ENCODE results near the gene MBD2. TPM values are rescaled to one million over a fixed set of nuclear protein-coding genes. Genes with fewer than 3 reads are reported as not detected.
"Not testable (repeated sequence)": the region's sequence is repeated elsewhere in the genome, so short reads cannot be mapped to it uniquely, and the experiment has no call there.

MBD2 gene
- polyA plus RNA-seq, 1 donor (not counting 4 experiments of a cell fraction or from before 2014, with no cell fraction given): 212 TPM

DNA sequence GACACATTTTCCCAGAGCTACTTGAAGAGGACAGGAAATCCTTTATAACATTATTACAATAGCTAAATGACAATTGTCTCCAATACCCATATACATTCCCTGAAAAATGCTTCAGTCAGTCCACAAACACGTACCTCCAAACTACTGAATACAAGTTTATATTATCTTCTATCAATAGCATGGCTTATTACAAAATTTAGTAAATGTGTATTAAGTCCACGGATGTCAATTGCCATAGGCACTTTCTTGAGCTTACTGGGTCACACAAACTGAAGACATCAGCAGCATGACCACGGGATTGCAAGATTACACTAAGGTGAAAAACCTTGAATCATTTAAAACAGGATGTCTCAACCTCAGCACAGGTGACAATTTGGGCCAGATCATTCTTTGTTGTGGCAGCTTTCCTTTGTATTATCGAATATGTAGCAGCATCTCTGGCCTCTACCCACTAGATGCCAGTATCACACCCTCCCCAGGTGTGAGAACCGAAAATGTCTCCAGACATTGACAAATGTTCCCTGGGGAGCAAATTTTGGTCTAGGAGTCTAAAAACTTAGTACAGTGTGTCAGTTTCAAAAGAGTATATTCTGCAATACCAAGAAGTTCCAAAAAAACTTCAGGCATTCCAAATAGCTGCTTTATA lies 1.4 kb downstream of the MBD2 start:
- peak overlapping the region; percentile 92 for H3K4me2 ChIP-seq (ENCODE audit: control insufficient read depth, extremely low read depth, insufficient read depth, low read depth, low read length)
- H3K4me1 ChIP-seq (ENCODE audit: control insufficient read depth, extremely low read depth, insufficient read depth, low read length): peaks cover 27% of the 10 kb centered on the region
- no peak for TF ChIP-seq EZH2 (IDR thresholded peaks at IDR 0.05; ENCODE audit: low read length)
- TF ChIP-seq, protein P1, sequence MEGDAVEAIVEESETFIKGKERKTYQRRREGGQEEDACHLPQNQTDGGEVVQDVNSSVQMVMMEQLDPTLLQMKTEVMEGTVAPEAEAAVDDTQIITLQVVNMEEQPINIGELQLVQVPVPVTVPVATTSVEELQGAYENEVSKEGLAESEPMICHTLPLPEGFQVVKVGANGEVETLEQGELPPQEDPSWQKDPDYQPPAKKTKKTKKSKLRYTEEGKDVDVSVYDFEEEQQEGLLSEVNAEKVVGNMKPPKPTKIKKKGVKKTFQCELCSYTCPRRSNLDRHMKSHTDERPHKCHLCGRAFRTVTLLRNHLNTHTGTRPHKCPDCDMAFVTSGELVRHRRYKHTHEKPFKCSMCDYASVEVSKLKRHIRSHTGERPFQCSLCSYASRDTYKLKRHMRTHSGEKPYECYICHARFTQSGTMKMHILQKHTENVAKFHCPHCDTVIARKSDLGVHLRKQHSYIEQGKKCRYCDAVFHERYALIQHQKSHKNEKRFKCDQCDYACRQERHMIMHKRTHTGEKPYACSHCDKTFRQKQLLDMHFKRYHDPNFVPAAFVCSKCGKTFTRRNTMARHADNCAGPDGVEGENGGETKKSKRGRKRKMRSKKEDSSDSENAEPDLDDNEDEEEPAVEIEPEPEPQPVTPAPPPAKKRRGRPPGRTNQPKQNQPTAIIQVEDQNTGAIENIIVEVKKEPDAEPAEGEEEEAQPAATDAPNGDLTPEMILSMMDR (optimal IDR thresholded peaks at IDR 0.05 in 1 of 3, IDR thresholded peaks at IDR 0.05 in 1 of 3, conservative IDR thresholded peaks at IDR 0.05 in 1 of 3; ENCODE audit: extremely low read depth in 1 of 3, insufficient read depth in 2 of 3, low read length in 3 of 3): peak; percentile 39 to 61 (median 45)
- H3K4me3 ChIP-seq (ENCODE audit: control insufficient read depth in 2 of 3, extremely low read depth in 1 of 3, insufficient read depth in 2 of 3, low read depth in 1 of 3, low read length in 3 of 3): peak overlapping the region; percentile 69 to 84 (median 78)
- peaks cover 20% of the 10 kb centered on the region for H4K20me1 ChIP-seq (ENCODE audit: control insufficient read depth, extremely low read depth, insufficient read depth, low read length)
- no peaks in the 10 kb centered on the region for H3K36me3 ChIP-seq (ENCODE audit: control insufficient read depth in 2 of 2, extremely low read depth in 1 of 2, insufficient read depth in 2 of 2, low read length in 2 of 2)
- no peaks in the 10 kb centered on the region for H3K9me3 ChIP-seq (ENCODE audit: control insufficient read depth, low read depth, low read length)
- dilution Hi-C loops (cut with MboI; ENCODE audit: extremely low pct_ligation_motif_present, low sequenced_read_pairs): no loop called here
- no peak overlapping the region for H2AFZ ChIP-seq (ENCODE audit: control insufficient read depth, low read length)
- peak overlapping the region; percentile 96 for H3K27ac ChIP-seq (ENCODE audit: control insufficient read depth, insufficient read depth, low read length)
- H3K79me2 ChIP-seq (ENCODE audit: control insufficient read depth, insufficient read depth, low read length): peaks cover 58% of the 10 kb centered on the region
- FAIRE-seq: no peak
- no peak for DNase-seq (ENCODE audit: low read depth, low spot score)
- H3K9ac ChIP-seq (ENCODE audit: control insufficient read depth, extremely low read depth, insufficient read depth, low read length): peak overlapping the region; percentile 85
- H3K9me1 ChIP-seq (ENCODE audit: control insufficient read depth, extremely low read depth, insufficient read depth, low read length): no peaks in the 10 kb centered on the region
- H3K27me3 ChIP-seq (ENCODE audit: control insufficient read depth, extremely low read depth, insufficient read depth, low read length): no peaks in the 10 kb centered on the region

DNA sequence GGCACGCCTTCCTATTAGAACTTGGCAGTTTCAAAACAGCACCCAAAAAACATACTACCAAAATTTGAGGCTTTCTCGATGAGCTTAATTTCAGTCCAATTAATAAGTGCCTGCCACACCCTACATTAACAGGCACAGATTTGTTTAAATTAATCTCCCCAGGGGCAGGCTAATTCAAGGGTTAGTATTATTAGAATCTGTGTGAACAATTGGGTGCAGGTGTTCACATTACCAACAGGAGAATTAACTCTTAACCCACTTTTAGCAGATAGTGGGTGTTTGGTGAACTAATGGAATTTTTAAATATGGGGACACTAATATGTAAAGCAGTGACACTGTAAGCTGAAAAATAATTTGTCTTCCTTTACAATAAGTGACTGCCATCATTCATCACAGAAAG lies 4.1 kb downstream of the MBD2 start:
- peaks cover 20% of the 10 kb centered on the region for H4K20me1 ChIP-seq (ENCODE audit: control insufficient read depth, extremely low read depth, insufficient read depth, low read length)
- H3K4me1 ChIP-seq (ENCODE audit: control insufficient read depth, extremely low read depth, insufficient read depth, low read length): peaks cover 27% of the 10 kb centered on the region
- H3K27me3 ChIP-seq (ENCODE audit: control insufficient read depth, extremely low read depth, insufficient read depth, low read length): no peaks in the 10 kb centered on the region
- H3K4me3 ChIP-seq (ENCODE audit: control insufficient read depth in 2 of 3, extremely low read depth in 1 of 3, insufficient read depth in 2 of 3, low read depth in 1 of 3, low read length in 3 of 3): no peak overlapping the region
- no peak overlapping the region for H3K9ac ChIP-seq (ENCODE audit: control insufficient read depth, extremely low read depth, insufficient read depth, low read length)
- FAIRE-seq (no peak), DNase-seq (ENCODE audit: low read depth, low spot score) (no peak)
- no peaks in the 10 kb centered on the region for H3K9me1 ChIP-seq (ENCODE audit: control insufficient read depth, extremely low read depth, insufficient read depth, low read length)
- no peak overlapping the region for H2AFZ ChIP-seq (ENCODE audit: control insufficient read depth, low read length)
- no peak overlapping the region for H3K27ac ChIP-seq (ENCODE audit: control insufficient read depth, insufficient read depth, low read length)
- TF ChIP-seq EZH2 (IDR thresholded peaks at IDR 0.05; ENCODE audit: low read length): no peak
- TF ChIP-seq, protein P1 (optimal IDR thresholded peaks at IDR 0.05 in 1 of 3, IDR thresholded peaks at IDR 0.05 in 1 of 3, conservative IDR thresholded peaks at IDR 0.05 in 1 of 3; ENCODE audit: extremely low read depth in 1 of 3, insufficient read depth in 2 of 3, low read length in 3 of 3): no peak
- peak overlapping the region; percentile 25 for H3K4me2 ChIP-seq (ENCODE audit: control insufficient read depth, extremely low read depth, insufficient read depth, low read depth, low read length)
- peaks cover 84% of the 10 kb centered on the region for H3K79me2 ChIP-seq (ENCODE audit: control insufficient read depth, insufficient read depth, low read length)
- no peaks in the 10 kb centered on the region for H3K9me3 ChIP-seq (ENCODE audit: control insufficient read depth, low read depth, low read length)
- H3K36me3 ChIP-seq (ENCODE audit: control insufficient read depth in 2 of 2, extremely low read depth in 1 of 2, insufficient read depth in 2 of 2, low read length in 2 of 2): no peaks in the 10 kb centered on the region
- dilution Hi-C loops (cut with MboI; ENCODE audit: extremely low pct_ligation_motif_present, low sequenced_read_pairs): no loop called here

DNA sequence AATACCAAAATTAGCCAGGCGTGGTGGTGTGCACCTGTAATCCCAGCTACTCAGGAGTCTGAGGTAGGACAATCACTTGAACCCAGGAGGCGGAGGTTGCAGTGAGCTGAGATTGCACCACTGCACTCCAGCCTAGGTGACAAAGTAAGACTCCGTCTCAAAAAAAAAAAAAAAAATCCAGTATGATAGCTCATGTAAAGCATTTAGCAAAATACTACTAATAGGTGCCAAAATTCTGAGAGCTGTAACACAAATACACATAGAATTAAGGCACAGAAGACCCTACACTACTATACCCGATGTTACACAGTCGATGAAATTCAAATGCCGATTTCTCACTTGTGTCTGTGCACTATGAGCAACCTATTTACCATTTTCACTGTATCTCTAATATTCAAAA lies 5.7 kb downstream of the MBD2 start:
- H3K4me2 ChIP-seq (ENCODE audit: control insufficient read depth, extremely low read depth, insufficient read depth, low read depth, low read length); H2AFZ ChIP-seq (ENCODE audit: control insufficient read depth, low read length); H3K9ac ChIP-seq (ENCODE audit: control insufficient read depth, extremely low read depth, insufficient read depth, low read length); H3K36me3 ChIP-seq (ENCODE audit: control insufficient read depth in 2 of 2, extremely low read depth in 1 of 2, insufficient read depth in 2 of 2, low read length in 2 of 2); H3K27me3 ChIP-seq (ENCODE audit: control insufficient read depth, extremely low read depth, insufficient read depth, low read length); H3K4me3 ChIP-seq (ENCODE audit: control insufficient read depth in 2 of 3, extremely low read depth in 1 of 3, insufficient read depth in 2 of 3, low read depth in 1 of 3, low read length in 3 of 3); DNase-seq (ENCODE audit: low read depth, low spot score); H3K9me1 ChIP-seq (ENCODE audit: control insufficient read depth, extremely low read depth, insufficient read depth, low read length); dilution Hi-C loops (cut with MboI; ENCODE audit: extremely low pct_ligation_motif_present, low sequenced_read_pairs); FAIRE-seq; H3K9me3 ChIP-seq (ENCODE audit: control insufficient read depth, low read depth, low read length); H3K27ac ChIP-seq (ENCODE audit: control insufficient read depth, insufficient read depth, low read length): not testable (repeated sequence)
- Histone ChIP-seq H3K79me2 (ENCODE audit: control insufficient read depth, insufficient read depth, low read length) (peaks cover 98% of the 10 kb centered on the region), H3K4me1 (ENCODE audit: control insufficient read depth, extremely low read depth, insufficient read depth, low read length) (peaks cover 23% of the 10 kb centered on the region), H4K20me1 (ENCODE audit: control insufficient read depth, extremely low read depth, insufficient read depth, low read length) (peaks cover 24% of the 10 kb centered on the region)

Measured in keratinocyte (primary cell).